Ureter (tissue), 1 donor: ENCODE results near the gene GNB4. TPM values are rescaled to one million over a fixed set of nuclear protein-coding genes. Genes with fewer than 3 reads are reported as not detected.

Source experiments
- DNase-seq: peaks from one replicate; pipeline ENCODE4 v3.0.0-alpha.2; 2020; ENCODE audit warnings: low spot score
- total RNA-seq: library from RNA; stranded (reverse); gene quantifications from one replicate; pipeline ENCODE4 v1.2.4, GENCODE V29; 2023
- donor health status: DM: yes; HTN: yes; CAD: no.

The GNB4 gene
- 19.5 TPM for total RNA-seq

- peak; percentile 69 for DNase-seq
Observed at GRCh38 chr3:179451265-179452175, at the start of gene GNB4. Gene GNB4 (minus strand): TSS chr3:179451470. CDS start chr3:179426200, 25,270 bp downstream.

GRCh38 chr3:179495483-179495882 lies 44.2 kb upstream of the GNB4 start:
- DNase-seq: no peak

- no peak for DNase-seq
Observed at GRCh38 chr3:179493260-179493659, 42.0 kb upstream of the GNB4 start.

- no peak for DNase-seq
Observed at GRCh38 chr3:179488213-179488612, 36.9 kb upstream of the GNB4 start.

- DNase-seq: no peak
Observed at GRCh38 chr3:179486806-179487205, 35.5 kb upstream of the GNB4 start.

- DNase-seq: no peak
Observed at GRCh38 chr3:179482857-179483256, 31.6 kb upstream of the GNB4 start.

GRCh38 chr3:179476215-179476614 lies 24.9 kb upstream of the GNB4 start:
- no peak for DNase-seq

- no peak for DNase-seq
Observed at GRCh38 chr3:179474480-179474879, 23.2 kb upstream of the GNB4 start.

- no peak for DNase-seq
Observed at GRCh38 chr3:179473565-179473964, 22.3 kb upstream of the GNB4 start.

- DNase-seq: peak; percentile 58
Observed at GRCh38 chr3:179464323-179465092, 13.2 kb upstream of the GNB4 start.

GRCh38 chr3:179463319-179463718 lies 12.0 kb upstream of the GNB4 start:
- DNase-seq: no peak

- DNase-seq: no peak
Observed at GRCh38 chr3:179460260-179460659, 9.0 kb upstream of the GNB4 start.

- DNase-seq: no peak
Observed at GRCh38 chr3:179455954-179456353, 4.7 kb upstream of the GNB4 start.

GRCh38 chr3:179454887-179455286 lies 3.6 kb upstream of the GNB4 start:
- no peak for DNase-seq

GRCh38 chr3:179453967-179454366 lies 2.7 kb upstream of the GNB4 start:
- DNase-seq: no peak

GRCh38 chr3:179452872-179453271 lies 1.6 kb upstream of the GNB4 start:
- DNase-seq: no peak

GRCh38 chr3:179452176-179452564 lies 900 bp upstream of the GNB4 start:
- no peak for DNase-seq

- peak; percentile 45 for DNase-seq
Observed at GRCh38 chr3:179450901-179451264, 387 bp downstream of the GNB4 start.

GRCh38 chr3:179450261-179450701 lies 989 bp downstream of the GNB4 start:
- DNase-seq: no peak

GRCh38 chr3:179449636-179450035 lies 1.6 kb downstream of the GNB4 start:
- DNase-seq: no peak

- DNase-seq: no peak
Observed at GRCh38 chr3:179447251-179447650, 4.0 kb downstream of the GNB4 start.

GRCh38 chr3:179446501-179446900 lies 4.8 kb downstream of the GNB4 start:
- no peak for DNase-seq

- no peak for DNase-seq
Observed at GRCh38 chr3:179438841-179439240, 12.4 kb downstream of the GNB4 start.
